ENCODE measurements around the gene WNK2.

GRCh38 chr9:93210324-93210973 lies 26.5 kb downstream of the WNK2 start:
- no peak for TF ChIP-seq CTCF (IDR thresholded peaks at IDR 0.05; ENCODE audit: low read depth, low read length, poor library complexity, severe bottlenecking)
- TF ChIP-seq EZH2phosphoT487 (IDR thresholded peaks at IDR 0.05; ENCODE audit: borderline replicate concordance, low read length), result no peak

All from DOHH2 (cell line).